ENCODE results near the gene MCF2L2.

MCF2L2 gene

GRCh38 chr3:183213415-183214276, 214.8 kb downstream of the MCF2L2 start:
- Histone ChIP-seq H3K9me3 (ENCODE audit: low read depth, low read length) (no peaks in the 10 kb centered on the region), H3K27ac (no peak overlapping the region), H3K9ac (ENCODE audit: insufficient read length) (no peak overlapping the region), H3K4me3 (no peak overlapping the region), H3K36me3 (ENCODE audit: insufficient read depth, low read length) (no peaks in the 10 kb centered on the region)
- TF ChIP-seq FOXP2 (optimal IDR thresholded peaks at IDR 0.05; ENCODE audit: control extremely low read depth, extremely low read length, insufficient read depth), result no peak
- no peak for TF ChIP-seq POLR2AphosphoS5 (IDR thresholded peaks at IDR 0.05; ENCODE audit: borderline replicate concordance, low read depth, low read length)
- no peak for TF ChIP-seq EZH2 (IDR thresholded peaks at IDR 0.05)
- DNase-seq (ENCODE audit: low read depth, low spot score), result no peak

GRCh38 chr3:183212565-183212964, 215.9 kb downstream of the MCF2L2 start:
- TF ChIP-seq FOXP2 (optimal IDR thresholded peaks at IDR 0.05; ENCODE audit: control extremely low read depth, extremely low read length, insufficient read depth) (no peak), EZH2 (IDR thresholded peaks at IDR 0.05) (no peak), POLR2AphosphoS5 (IDR thresholded peaks at IDR 0.05; ENCODE audit: borderline replicate concordance, low read depth, low read length) (no peak)
- no peak for DNase-seq (ENCODE audit: low read depth, low spot score)
- Histone ChIP-seq H3K27ac (no peak overlapping the region), H3K9ac (ENCODE audit: insufficient read length) (no peak overlapping the region), H3K9me3 (ENCODE audit: low read depth, low read length) (no peaks in the 10 kb centered on the region), H3K4me3 (no peak overlapping the region), H3K36me3 (ENCODE audit: insufficient read depth, low read length) (no peaks in the 10 kb centered on the region)

DNA sequence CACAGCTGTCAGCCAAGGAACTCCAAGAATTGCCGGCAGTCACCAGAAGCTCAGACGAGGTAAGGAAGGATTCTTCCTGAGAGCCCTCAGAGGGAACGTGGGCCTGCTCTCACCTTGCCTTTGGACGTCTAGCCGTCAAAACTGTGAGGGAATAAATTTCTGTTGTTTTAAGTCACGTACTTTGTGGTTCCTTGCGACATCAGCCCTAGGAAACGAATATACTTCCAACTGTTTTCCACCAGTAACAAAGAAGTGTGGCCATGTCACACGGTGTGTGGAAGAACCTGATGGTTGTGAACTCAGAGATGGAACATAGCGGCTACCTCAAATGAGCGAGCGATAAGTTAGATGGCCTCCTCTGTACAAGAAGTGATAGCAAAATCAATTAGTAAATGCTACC, 216.3 kb downstream of the MCF2L2 start:
- H3K4me3 ChIP-seq, result no peak overlapping the region
- H3K9ac ChIP-seq (ENCODE audit: insufficient read length), result no peak overlapping the region
- H3K9me3 ChIP-seq (ENCODE audit: low read depth, low read length), result no peaks in the 10 kb centered on the region
- no peak overlapping the region for H3K27ac ChIP-seq
- DNase-seq (ENCODE audit: low read depth, low spot score), result no peak
- H3K36me3 ChIP-seq (ENCODE audit: insufficient read depth, low read length), result no peaks in the 10 kb centered on the region
- TF ChIP-seq FOXP2 (optimal IDR thresholded peaks at IDR 0.05; ENCODE audit: control extremely low read depth, extremely low read length, insufficient read depth) (no peak), EZH2 (IDR thresholded peaks at IDR 0.05) (no peak), POLR2AphosphoS5 (IDR thresholded peaks at IDR 0.05; ENCODE audit: borderline replicate concordance, low read depth, low read length) (no peak)

- no peak overlapping the region for H3K4me3 ChIP-seq
- no peak for DNase-seq (ENCODE audit: low read depth, low spot score)
- no peak overlapping the region for H3K27ac ChIP-seq
- H3K9me3 ChIP-seq (ENCODE audit: low read depth, low read length), result no peaks in the 10 kb centered on the region
- no peak overlapping the region for H3K9ac ChIP-seq (ENCODE audit: insufficient read length)
- TF ChIP-seq FOXP2 (optimal IDR thresholded peaks at IDR 0.05; ENCODE audit: control extremely low read depth, extremely low read length, insufficient read depth) (no peak), EZH2 (IDR thresholded peaks at IDR 0.05) (no peak), POLR2AphosphoS5 (IDR thresholded peaks at IDR 0.05; ENCODE audit: borderline replicate concordance, low read depth, low read length) (no peak)
- no peaks in the 10 kb centered on the region for H3K36me3 ChIP-seq (ENCODE audit: insufficient read depth, low read length)
These were observed 217.1 kb downstream of the MCF2L2 start for GRCh38 chr3:183211352-183211751.

GRCh38 chr3:183210862-183211341, 217.5 kb downstream of the MCF2L2 start:
- no peaks in the 10 kb centered on the region for H3K36me3 ChIP-seq (ENCODE audit: insufficient read depth, low read length)
- no peak overlapping the region for H3K4me3 ChIP-seq
- no peak overlapping the region for H3K27ac ChIP-seq
- no peak for DNase-seq (ENCODE audit: low read depth, low spot score)
- TF ChIP-seq EZH2 (IDR thresholded peaks at IDR 0.05) (no peak), FOXP2 (optimal IDR thresholded peaks at IDR 0.05; ENCODE audit: control extremely low read depth, extremely low read length, insufficient read depth) (no peak), POLR2AphosphoS5 (IDR thresholded peaks at IDR 0.05; ENCODE audit: borderline replicate concordance, low read depth, low read length) (no peak)
- no peaks in the 10 kb centered on the region for H3K9me3 ChIP-seq (ENCODE audit: low read depth, low read length)
- H3K9ac ChIP-seq (ENCODE audit: insufficient read length), result no peak overlapping the region

DNA sequence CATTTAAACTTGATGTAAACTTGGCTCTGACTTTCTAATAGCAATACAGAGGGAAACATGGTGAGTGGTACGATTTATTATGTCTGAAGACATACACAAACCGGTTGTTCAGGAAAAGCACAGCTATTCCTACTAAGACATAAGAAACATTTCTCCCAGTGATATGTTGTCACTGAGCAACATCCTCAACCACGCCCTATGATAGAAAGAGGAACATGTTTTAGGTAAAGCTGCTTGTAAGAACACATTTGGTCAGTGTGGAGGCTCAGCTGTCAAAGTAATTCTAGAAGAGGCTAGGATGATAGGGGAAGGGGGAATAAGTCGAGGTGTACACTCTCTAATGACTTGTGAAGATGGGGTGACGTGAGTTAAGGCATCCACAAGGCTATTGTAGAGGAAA, 218.1 kb downstream of the MCF2L2 start:
- Histone ChIP-seq H3K36me3 (ENCODE audit: insufficient read depth, low read length) (no peaks in the 10 kb centered on the region), H3K9me3 (ENCODE audit: low read depth, low read length) (no peaks in the 10 kb centered on the region), H3K9ac (ENCODE audit: insufficient read length) (no peak overlapping the region), H3K27ac (no peak overlapping the region), H3K4me3 (no peak overlapping the region)
- no peak for TF ChIP-seq POLR2AphosphoS5 (IDR thresholded peaks at IDR 0.05; ENCODE audit: borderline replicate concordance, low read depth, low read length)
- TF ChIP-seq FOXP2 (optimal IDR thresholded peaks at IDR 0.05; ENCODE audit: control extremely low read depth, extremely low read length, insufficient read depth), result no peak
- TF ChIP-seq EZH2 (IDR thresholded peaks at IDR 0.05), result no peak
- DNase-seq (ENCODE audit: low read depth, low spot score), result no peak

GRCh38 chr3:183208800-183209199, 219.6 kb downstream of the MCF2L2 start:
- no peak overlapping the region for H3K4me3 ChIP-seq
- DNase-seq (ENCODE audit: low read depth, low spot score), result no peak
- no peaks in the 10 kb centered on the region for H3K36me3 ChIP-seq (ENCODE audit: insufficient read depth, low read length)
- H3K9ac ChIP-seq (ENCODE audit: insufficient read length), result no peak overlapping the region
- H3K27ac ChIP-seq, result no peak overlapping the region
- peaks cover 2% of the 10 kb centered on the region; the same call in 1 of the 2 replicates for H3K9me3 ChIP-seq (ENCODE audit: low read depth, low read length)
- TF ChIP-seq FOXP2 (optimal IDR thresholded peaks at IDR 0.05; ENCODE audit: control extremely low read depth, extremely low read length, insufficient read depth) (no peak), EZH2 (IDR thresholded peaks at IDR 0.05) (no peak), POLR2AphosphoS5 (IDR thresholded peaks at IDR 0.05; ENCODE audit: borderline replicate concordance, low read depth, low read length) (no peak)

DNA sequence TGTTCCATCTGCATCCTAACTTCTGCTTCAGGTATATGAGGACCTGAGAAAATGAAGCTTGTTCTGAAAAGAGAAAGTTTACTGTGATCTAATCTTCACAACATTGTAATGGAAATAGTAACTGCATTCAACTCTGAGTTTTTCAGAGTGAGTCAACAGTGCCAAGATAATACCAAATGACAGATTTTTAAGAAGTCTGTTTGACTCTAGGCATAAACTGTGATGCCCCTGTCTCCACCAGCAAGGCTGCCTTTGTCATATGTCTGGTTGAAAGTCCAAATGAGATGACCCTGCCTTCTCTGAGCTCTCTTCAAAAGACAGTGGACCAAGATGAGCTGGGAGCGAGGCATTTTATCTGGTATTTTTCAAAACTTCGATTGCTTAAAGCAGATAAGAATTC, 220.2 kb downstream of the MCF2L2 start:
- no peaks in the 10 kb centered on the region for H3K36me3 ChIP-seq (ENCODE audit: insufficient read depth, low read length)
- no peak overlapping the region for H3K4me3 ChIP-seq
- no peak for DNase-seq (ENCODE audit: low read depth, low spot score)
- 0 out of 2 replicates have a peak overlapping the region, but pooled peaks have one; percentile 56 for H3K27ac ChIP-seq
- no peak overlapping the region for H3K9ac ChIP-seq (ENCODE audit: insufficient read length)
- peaks cover 8% of the 10 kb centered on the region; the same call in 1 of the 2 replicates for H3K9me3 ChIP-seq (ENCODE audit: low read depth, low read length)
- TF ChIP-seq EZH2 (IDR thresholded peaks at IDR 0.05) (no peak), FOXP2 (optimal IDR thresholded peaks at IDR 0.05; ENCODE audit: control extremely low read depth, extremely low read length, insufficient read depth) (no peak), POLR2AphosphoS5 (IDR thresholded peaks at IDR 0.05; ENCODE audit: borderline replicate concordance, low read depth, low read length) (no peak)

Measured in SK-N-MC (cell line).